Measurements from ENCODE around the gene ITPR1. TPM values are rescaled to one million over a fixed set of nuclear protein-coding genes. Genes with fewer than 3 reads are reported as not detected.

The ITPR1 gene
- total RNA-seq, 1 donor from 2014 or later: 45.9 TPM

- Mint-ChIP-seq H3K36me3 (peaks cover 7% of the 10 kb centered on the region), H3K4me3 (no peak overlapping the region), H3K27ac (no peak overlapping the region)
Observed at GRCh38 chr3:4571690-4572334, 78.7 kb downstream of the ITPR1 start.

GRCh38 chr3:4573153-4573552 lies 80.0 kb downstream of the ITPR1 start:
- no peak overlapping the region for H3K27ac Mint-ChIP-seq
- peaks cover 38% of the 10 kb centered on the region for H3K4me1 Mint-ChIP-seq (ENCODE audit: unreplicated experiment)
- DNase-seq (ENCODE audit: extremely low spot score, unreplicated experiment): no peak
- no peaks in the 10 kb centered on the region for H3K9me3 Mint-ChIP-seq
- H3K4me3 Mint-ChIP-seq: no peak overlapping the region
- H3K27me3 Mint-ChIP-seq: no peaks in the 10 kb centered on the region
- H3K36me3 Mint-ChIP-seq: peaks cover 3% of the 10 kb centered on the region
- no peak for TF ChIP-seq CTCF (conservative IDR thresholded peaks at IDR 0.05)

More at GRCh38 chr3:4571690-4572334, 78.7 kb downstream of the ITPR1 start:
- Mint-ChIP-seq H3K4me1 (ENCODE audit: unreplicated experiment) (peaks cover 38% of the 10 kb centered on the region), H3K27me3 (no peaks in the 10 kb centered on the region), H3K9me3 (no peaks in the 10 kb centered on the region)
- no peak for TF ChIP-seq CTCF (conservative IDR thresholded peaks at IDR 0.05)
- DNase-seq (ENCODE audit: extremely low spot score, unreplicated experiment): no peak

- no peak for TF ChIP-seq CTCF (conservative IDR thresholded peaks at IDR 0.05)
- H3K36me3 Mint-ChIP-seq: no peaks in the 10 kb centered on the region
- H3K27ac Mint-ChIP-seq: no peak overlapping the region
- no peaks in the 10 kb centered on the region for H3K27me3 Mint-ChIP-seq
- DNase-seq (ENCODE audit: extremely low spot score, unreplicated experiment): no peak
- no peaks in the 10 kb centered on the region for H3K9me3 Mint-ChIP-seq
- H3K4me3 Mint-ChIP-seq: no peak overlapping the region
- peaks cover 28% of the 10 kb centered on the region for H3K4me1 Mint-ChIP-seq (ENCODE audit: unreplicated experiment)
Observed at GRCh38 chr3:4574426-4574965, 81.3 kb downstream of the ITPR1 start.

GRCh38 chr3:4575381-4575780 lies 82.2 kb downstream of the ITPR1 start:
- Mint-ChIP-seq H3K4me1 (ENCODE audit: unreplicated experiment) (peaks cover 23% of the 10 kb centered on the region), H3K4me3 (no peak overlapping the region), H3K9me3 (no peaks in the 10 kb centered on the region), H3K27ac (no peak overlapping the region), H3K27me3 (no peaks in the 10 kb centered on the region), H3K36me3 (no peaks in the 10 kb centered on the region)
- no peak for TF ChIP-seq CTCF (conservative IDR thresholded peaks at IDR 0.05)
- no peak for DNase-seq (ENCODE audit: extremely low spot score, unreplicated experiment)

- Mint-ChIP-seq H3K4me1 (ENCODE audit: unreplicated experiment) (peaks cover 37% of the 10 kb centered on the region), H3K4me3 (no peak overlapping the region), H3K27ac (no peak overlapping the region), H3K9me3 (peaks cover 6% of the 10 kb centered on the region), H3K27me3 (no peaks in the 10 kb centered on the region), H3K36me3 (peaks cover 4% of the 10 kb centered on the region)
- no peak for DNase-seq (ENCODE audit: extremely low spot score, unreplicated experiment)
- TF ChIP-seq CTCF (conservative IDR thresholded peaks at IDR 0.05): no peak
Observed at GRCh38 chr3:4577721-4578120, 84.6 kb downstream of the ITPR1 start.

Measured in type B pancreatic cell (in vitro differentiated cells).